Type B pancreatic cell (in vitro differentiated cells): ENCODE measurements around the gene STUB1. TPM values are rescaled to one million over a fixed set of nuclear protein-coding genes. Genes with fewer than 3 reads are reported as not detected.

ENCODE experiments used
- DNase-seq: peaks from one replicate; pipeline ENCODE4 v3.0.0; 2021; ENCODE audit warnings: mixed read lengths; ENCODE audit not compliant: unreplicated experiment; ENCODE audit errors: extremely low spot score
- H3K27ac Mint-ChIP-seq: 2 replicates; pipeline ENCODE4 v1.8.0; 2021; ENCODE audit warnings: mild to moderate bottlenecking, mixed read lengths
- H3K27me3 Mint-ChIP-seq: 2 replicates; pipeline ENCODE4 v1.8.0; 2021; ENCODE audit warnings: mixed read lengths
- H3K36me3 Mint-ChIP-seq: 2 replicates; pipeline ENCODE4 v1.8.0; 2021; ENCODE audit warnings: mixed read lengths
- H3K4me1 Mint-ChIP-seq: one replicate; pipeline ENCODE4 v1.8.0; 2021; ENCODE audit warnings: mixed read lengths; ENCODE audit not compliant: unreplicated experiment
- H3K4me3 Mint-ChIP-seq: 2 replicates; pipeline ENCODE4 v1.8.0; 2021; ENCODE audit warnings: mild to moderate bottlenecking, mixed read lengths
- H3K9me3 Mint-ChIP-seq: 2 replicates; pipeline ENCODE4 v1.8.0; 2021; ENCODE audit warnings: mixed read lengths
- CTCF ChIP-seq: fragments of 200-600 bp; sonication (generic); conservative IDR thresholded peaks from 2 replicates; pipeline ENCODE4 v1.5.0; 2021; ENCODE audit warnings: antibody characterized with exemption, mild to moderate bottlenecking
- total RNA-seq: library from RNA; stranded (reverse); gene quantifications from 2 replicates; pipeline ENCODE4 v1.2.1, GENCODE V29; 2021; ENCODE audit warnings: low replicate concordance

Gene STUB1
- total RNA-seq, 1 donor from 2014 or later = 80.3 TPM

- no peaks in the 10 kb centered on the region for H3K36me3 Mint-ChIP-seq
- DNase-seq = no peak
- no peak overlapping the region for H3K27ac Mint-ChIP-seq
- peak overlapping the region; percentile 47 for H3K4me3 Mint-ChIP-seq
- no peak for TF ChIP-seq CTCF
- no peaks in the 10 kb centered on the region for H3K9me3 Mint-ChIP-seq
- H3K4me1 Mint-ChIP-seq = no peaks in the 10 kb centered on the region
- no peaks in the 10 kb centered on the region for H3K27me3 Mint-ChIP-seq
Observed at GRCh38 chr16:727291-727977, 47.2 kb downstream of the STUB1 start.

- H3K4me1 Mint-ChIP-seq = no peaks in the 10 kb centered on the region
- peak overlapping the region; percentile 59 for H3K4me3 Mint-ChIP-seq
- no peaks in the 10 kb centered on the region for H3K36me3 Mint-ChIP-seq
- no peaks in the 10 kb centered on the region for H3K9me3 Mint-ChIP-seq
- no peak for DNase-seq
- TF ChIP-seq CTCF = no peak
- H3K27ac Mint-ChIP-seq = no peak overlapping the region
- H3K27me3 Mint-ChIP-seq = no peaks in the 10 kb centered on the region
Observed at GRCh38 chr16:728131-728889, 48.1 kb downstream of the STUB1 start.

- Mint-ChIP-seq H3K4me3 (peak overlapping the region; percentile 59), H3K9me3 (no peaks in the 10 kb centered on the region), H3K4me1 (no peaks in the 10 kb centered on the region), H3K27me3 (no peaks in the 10 kb centered on the region), H3K36me3 (no peaks in the 10 kb centered on the region), H3K27ac (no peak overlapping the region)
- DNase-seq = no peak
- TF ChIP-seq CTCF = no peak
Observed at GRCh38 chr16:728890-729744, 48.9 kb downstream of the STUB1 start.

GRCh38 chr16:729768-730665, 49.8 kb downstream of the STUB1 start:
- H3K4me3 Mint-ChIP-seq = no peak overlapping the region
- H3K27me3 Mint-ChIP-seq = no peaks in the 10 kb centered on the region
- H3K27ac Mint-ChIP-seq = no peak overlapping the region
- no peaks in the 10 kb centered on the region for H3K9me3 Mint-ChIP-seq
- no peak for DNase-seq
- no peaks in the 10 kb centered on the region for H3K36me3 Mint-ChIP-seq
- TF ChIP-seq CTCF = no peak
- no peaks in the 10 kb centered on the region for H3K4me1 Mint-ChIP-seq
